ENCODE measurements around the gene FCRLB. TPM values are rescaled to one million over a fixed set of nuclear protein-coding genes. Genes with fewer than 3 reads are reported as not detected.

Gene FCRLB
- total and polyA plus RNA-seq, 2 donors (not counting 1 experiment from before 2014, with no cell fraction given) = 3.8 to 6.4 TPM

- H4K20me1 ChIP-seq (ENCODE audit: control insufficient read depth, insufficient read depth, low read length, poor library complexity, severe bottlenecking) = no peaks in the 10 kb centered on the region
- no peak overlapping the region for H2AFZ ChIP-seq (ENCODE audit: insufficient read depth, low read depth, low read length, poor library complexity, severe bottlenecking)
- Mint-ChIP-seq H3K9me3 (ENCODE audit: insufficient read depth) (no peaks in the 10 kb centered on the region), H3K4me1 (peaks cover 28% of the 10 kb centered on the region), H3K27me3 (no peaks in the 10 kb centered on the region), H3K27ac (peak overlapping the region; percentile 46), H3K4me3 (no peak overlapping the region)
- H3K27me3 ChIP-seq (replicated peaks in 1 of 4; ENCODE audit: control extremely low read depth in 1 of 4, control insufficient read depth in 3 of 4, insufficient read depth in 4 of 4, low read length in 3 of 4) = no peaks in the 10 kb centered on the region
- 100% methylated on average over 1 of the region's 6 CpGs for WGBS (ENCODE audit: insufficient coverage)
- TF ChIP-seq EZH2 (IDR thresholded peaks at IDR 0.05; ENCODE audit: borderline replicate concordance, insufficient read depth, low read depth, low read length, poor library complexity, severe bottlenecking) = no peak
- no peak for TF ChIP-seq CTCF (IDR thresholded peaks at IDR 0.05)
- no peak overlapping the region for H3K27ac ChIP-seq (ENCODE audit: low read length in 2 of 2)
- H3K4me2 ChIP-seq (replicated peaks; ENCODE audit: low read depth, low read length, poor library complexity, severe bottlenecking) = no peak overlapping the region
- CTCF ChIA-PET = interaction anchor here (8.6 kb wide), 1 partner anchor 7 kb away, joined by 142 read pairs; no protein-coding TSS in a partner anchor
- POLR2A ChIA-PET = no interaction called here
- H3K9me3 ChIP-seq (ENCODE audit: control extremely low read depth in 1 of 3, control insufficient read depth in 2 of 3, insufficient read depth in 1 of 3, low read length in 2 of 3) = no peaks in the 10 kb centered on the region
- no peak for ATAC-seq (ENCODE audit: low read depth)
- H3K79me2 ChIP-seq (ENCODE audit: control insufficient read depth, insufficient read depth, low read length) = no peaks in the 10 kb centered on the region
- H3K9ac ChIP-seq (ENCODE audit: low read length) = no peak overlapping the region
- DNase-seq = no peak
- H3K36me3 ChIP-seq (replicated peaks in 1 of 2; ENCODE audit: control extremely low read depth in 1 of 2, control insufficient read depth in 1 of 2, extremely low read depth in 1 of 2, insufficient read depth in 2 of 2, low read length in 1 of 2) = no peaks in the 10 kb centered on the region
- peaks cover 8 to 11% of the 10 kb centered on the region in 2 donors for H3K4me1 ChIP-seq (ENCODE audit: control insufficient read depth in 2 of 2, insufficient read depth in 2 of 2, low read length in 2 of 2)
- intact Hi-C loops (cut with micrococcal nuclease) = no loop called here
- H3K4me3 ChIP-seq (ENCODE audit: control extremely low read depth in 1 of 5, extremely low read depth in 1 of 5, insufficient read depth in 1 of 5, low read depth in 2 of 5, low read length in 4 of 5) = no peak overlapping the region
Observed at GRCh38 chr1:161731241-161731640, 9.9 kb downstream of the FCRLB start.

- H3K79me2 ChIP-seq (ENCODE audit: control insufficient read depth, insufficient read depth, low read length) = no peaks in the 10 kb centered on the region
- H3K36me3 ChIP-seq (replicated peaks in 1 of 2; ENCODE audit: control extremely low read depth in 1 of 2, control insufficient read depth in 1 of 2, extremely low read depth in 1 of 2, insufficient read depth in 2 of 2, low read length in 1 of 2) = no peaks in the 10 kb centered on the region
- Mint-ChIP-seq H3K9me3 (ENCODE audit: insufficient read depth) (no peaks in the 10 kb centered on the region), H3K4me1 (peaks cover 31% of the 10 kb centered on the region), H3K27me3 (no peaks in the 10 kb centered on the region), H3K4me3 (no peak overlapping the region), H3K27ac (no peak overlapping the region)
- no peak overlapping the region for H3K9ac ChIP-seq (ENCODE audit: low read length)
- POLR2A ChIA-PET = interaction anchor here (0.7 kb wide), 1 partner anchor 248 kb away, joined by 3 read pairs; no protein-coding TSS in a partner anchor
- H2AFZ ChIP-seq (ENCODE audit: insufficient read depth, low read depth, low read length, poor library complexity, severe bottlenecking) = no peak overlapping the region
- intact Hi-C loops (cut with micrococcal nuclease) = no loop called here
- no peak for ATAC-seq (ENCODE audit: low read depth)
- no peak overlapping the region for H3K4me3 ChIP-seq (ENCODE audit: control extremely low read depth in 1 of 5, extremely low read depth in 1 of 5, insufficient read depth in 1 of 5, low read depth in 2 of 5, low read length in 4 of 5)
- no peaks in the 10 kb centered on the region for H3K9me3 ChIP-seq (ENCODE audit: control extremely low read depth in 1 of 3, control insufficient read depth in 2 of 3, insufficient read depth in 1 of 3, low read length in 2 of 3)
- H3K27ac ChIP-seq (ENCODE audit: low read length in 2 of 2) = no peak overlapping the region
- no peaks in the 10 kb centered on the region for H4K20me1 ChIP-seq (ENCODE audit: control insufficient read depth, insufficient read depth, low read length, poor library complexity, severe bottlenecking)
- CTCF ChIA-PET = interaction anchor here (0.8 to 8.6 kb wide), 3 partner anchors 7 to 84 kb away, joined by 3 to 142 read pairs (median 3); partner anchors contain the start of gene FCRLA
- peaks cover 8 to 9% of the 10 kb centered on the region in 2 donors for H3K4me1 ChIP-seq (ENCODE audit: control insufficient read depth in 2 of 2, insufficient read depth in 2 of 2, low read length in 2 of 2)
- TF ChIP-seq CTCF (IDR thresholded peaks at IDR 0.05) (no peak), EZH2 (IDR thresholded peaks at IDR 0.05; ENCODE audit: borderline replicate concordance, insufficient read depth, low read depth, low read length, poor library complexity, severe bottlenecking) (no peak)
- no peaks in the 10 kb centered on the region for H3K27me3 ChIP-seq (replicated peaks in 1 of 4; ENCODE audit: control extremely low read depth in 1 of 4, control insufficient read depth in 3 of 4, insufficient read depth in 4 of 4, low read length in 3 of 4)
- no peak for DNase-seq
- WGBS (ENCODE audit: insufficient coverage) = 100% methylated on average over 1 of the region's 5 CpGs
- H3K4me2 ChIP-seq (replicated peaks; ENCODE audit: low read depth, low read length, poor library complexity, severe bottlenecking) = no peak overlapping the region
Observed at GRCh38 chr1:161731981-161732718, 10.8 kb downstream of the FCRLB start.

Measured in B cell (primary cell).